Bronchus fibroblast of lung (primary cell): ENCODE measurements around the gene FYB1. TPM values are rescaled to one million over a fixed set of nuclear protein-coding genes. Genes with fewer than 3 reads are reported as not detected.

Experiments
- total RNA-seq: library from RNA; depleted of rRNA; stranded (reverse); fragments of >200 nt; gene quantifications from 2 replicates; pipeline ENCODE4 v1.2.3, GENCODE V29; 2015

Gene FYB1, protein sequence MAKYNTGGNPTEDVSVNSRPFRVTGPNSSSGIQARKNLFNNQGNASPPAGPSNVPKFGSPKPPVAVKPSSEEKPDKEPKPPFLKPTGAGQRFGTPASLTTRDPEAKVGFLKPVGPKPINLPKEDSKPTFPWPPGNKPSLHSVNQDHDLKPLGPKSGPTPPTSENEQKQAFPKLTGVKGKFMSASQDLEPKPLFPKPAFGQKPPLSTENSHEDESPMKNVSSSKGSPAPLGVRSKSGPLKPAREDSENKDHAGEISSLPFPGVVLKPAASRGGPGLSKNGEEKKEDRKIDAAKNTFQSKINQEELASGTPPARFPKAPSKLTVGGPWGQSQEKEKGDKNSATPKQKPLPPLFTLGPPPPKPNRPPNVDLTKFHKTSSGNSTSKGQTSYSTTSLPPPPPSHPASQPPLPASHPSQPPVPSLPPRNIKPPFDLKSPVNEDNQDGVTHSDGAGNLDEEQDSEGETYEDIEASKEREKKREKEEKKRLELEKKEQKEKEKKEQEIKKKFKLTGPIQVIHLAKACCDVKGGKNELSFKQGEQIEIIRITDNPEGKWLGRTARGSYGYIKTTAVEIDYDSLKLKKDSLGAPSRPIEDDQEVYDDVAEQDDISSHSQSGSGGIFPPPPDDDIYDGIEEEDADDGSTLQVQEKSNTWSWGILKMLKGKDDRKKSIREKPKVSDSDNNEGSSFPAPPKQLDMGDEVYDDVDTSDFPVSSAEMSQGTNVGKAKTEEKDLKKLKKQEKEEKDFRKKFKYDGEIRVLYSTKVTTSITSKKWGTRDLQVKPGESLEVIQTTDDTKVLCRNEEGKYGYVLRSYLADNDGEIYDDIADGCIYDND
- total RNA-seq: not detected in 2 replicates

DNA sequence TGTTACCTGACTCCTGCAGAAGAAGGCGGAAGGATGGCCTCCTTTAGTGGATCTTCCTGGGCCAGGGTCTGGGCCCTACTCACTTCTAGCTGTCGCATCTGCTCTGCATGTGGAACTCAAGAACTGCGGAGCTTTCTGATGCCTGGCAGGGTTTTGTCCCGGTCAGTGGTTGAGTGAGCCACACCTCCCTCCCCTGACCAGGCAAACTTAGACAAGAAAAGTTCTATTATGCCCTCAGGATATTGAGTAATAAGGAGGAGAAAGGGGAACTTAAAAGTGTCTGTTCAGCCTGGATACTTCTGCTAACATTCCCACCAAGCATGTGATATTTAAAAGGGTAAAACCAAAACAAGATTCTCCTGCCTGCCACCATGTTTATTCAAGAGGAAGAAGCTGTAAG, at the start of gene FYB1:
Gene FYB1 (minus strand): TSS at position 127 of the 400 bp plus-strand sequence. CDS start 16,603 bp downstream, outside the sequence.

DNA sequence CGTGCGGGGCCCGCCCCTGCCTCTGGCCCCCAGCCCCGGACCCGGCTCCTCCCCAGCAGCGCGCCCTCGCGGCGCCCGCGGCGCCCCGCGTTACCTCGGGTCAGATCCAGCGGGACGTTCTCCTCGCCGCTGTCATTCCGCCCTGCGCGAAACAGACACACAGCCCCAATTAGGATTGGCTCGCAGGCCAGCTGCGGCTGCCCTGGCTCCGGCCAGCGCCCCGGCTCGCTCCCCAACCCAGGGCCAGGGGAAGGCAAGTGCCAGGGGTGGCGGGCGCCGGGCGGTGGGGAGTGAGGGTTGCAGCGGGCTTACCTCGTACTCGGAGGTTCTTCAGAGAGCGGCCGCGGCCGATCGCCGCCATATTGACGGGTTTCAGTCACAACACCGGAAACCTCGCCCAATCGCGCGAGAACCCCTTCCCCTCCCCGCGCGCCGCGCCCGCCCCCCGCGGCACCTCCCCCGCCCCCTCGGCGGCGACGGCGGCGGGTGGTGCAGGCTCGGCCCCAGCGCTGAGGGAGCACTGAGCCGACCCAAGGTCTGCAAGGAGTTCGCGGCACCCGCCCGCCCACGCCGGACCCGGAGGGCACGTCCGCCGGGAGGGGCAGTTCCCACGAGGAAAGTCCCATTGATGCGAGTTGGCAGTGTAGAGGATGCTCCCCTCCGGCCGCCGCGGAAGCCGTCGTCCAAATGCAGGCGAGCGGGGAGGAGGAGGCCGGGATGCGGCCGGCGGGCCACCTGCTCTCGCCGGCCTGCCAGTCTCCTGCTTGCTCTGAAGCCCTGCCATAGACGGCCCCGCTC, 145.1 kb downstream of the FYB1 start, which contains the start of gene RICTOR:
Gene RICTOR (minus strand): TSS at position 383 of the 798 bp plus-strand sequence. CDS start 22 bp downstream, at position 361.

Other genes with a start within 250 kb of the FYB1 start
- 8.5 and 9.1 TPM in 2 replicates for gene RICTOR, start 145.2 kb downstream of the FYB1 start, total RNA-seq
- not detected in 2 replicates for gene C9, start 144.9 kb upstream of the FYB1 start, total RNA-seq
- gene DAB2, start 205.4 kb upstream of the FYB1 start, total RNA-seq: 44.7 and 54.3 TPM in 2 replicates